Esophagus squamous epithelium (tissue), 5 donors: Measurements from ENCODE around the gene NSD2. TPM values are rescaled to one million over a fixed set of nuclear protein-coding genes. Genes with fewer than 3 reads are reported as not detected.

Experiments
- DNase-seq: peaks from one replicate; lab custom pipeline; 2025; lab: John Stamatoyannopoulos, UW
- H3K27ac ChIP-seq, 4 donors: fragments of 200-600 bp; sonication (generic); one replicate each; pipeline ENCODE4 v1.5.1; 2016 to 2019; ENCODE audit warnings: mild to moderate bottlenecking in 1 of 4
- H3K27me3 ChIP-seq, 4 donors: fragments of 200-600 bp; sonication (generic); 1 replicate in 3 of 4; 2 replicates in 1 of 4; pipeline versions ENCODE4 v1.5.1 to v1.6.0; 2017 to 2021; ENCODE audit warnings: antibody characterized with exemption in 1 of 4
- H3K36me3 ChIP-seq, 3 donors: fragments of 200-600 bp; sonication (generic); one replicate each; pipeline ENCODE4 v1.5.1; 2016 to 2019
- H3K4me1 ChIP-seq, 3 donors: fragments of 200-600 bp; sonication (generic); one replicate each; pipeline ENCODE4 v1.5.1; 2017 to 2019
- H3K4me3 ChIP-seq, 4 donors: fragments of 200-600 bp; sonication (generic); 1 replicate in 3 of 4; 2 replicates in 1 of 4; pipeline ENCODE4 v1.5.1; 2016 to 2019; ENCODE audit warnings: mild to moderate bottlenecking in 2 of 4, moderate library complexity in 1 of 4
- H3K9me3 ChIP-seq, 3 donors: fragments of 200-600 bp; sonication (generic); one replicate each; pipeline ENCODE4 v1.5.1; 2016 to 2019
- CTCF ChIP-seq, 6 experiments: fragments of 450-650 bp in 4 of 6; fragments of 200-600 bp in 2 of 6; sonication (generic) in 2 of 6; IDR thresholded peaks; one replicate each; pipeline ENCODE4 v1.5.1; 2016 to 2019; ENCODE audit warnings: antibody characterized with exemption in 6 of 6, mild to moderate bottlenecking in 4 of 6, moderate library complexity in 4 of 6
- POLR2A ChIP-seq, 4 donors: fragments of 450-650 bp; IDR thresholded peaks; one replicate each; pipeline ENCODE4 v1.6.1; 2017; ENCODE audit warnings: antibody characterized with exemption in 4 of 4, mild to moderate bottlenecking in 4 of 4, moderate library complexity in 3 of 4
- WGBS, 2 donors: methylation state at CpG; one replicate each; pipeline ENCODE4 v1.1.5; 2018; 5-methylcytosine and 5-hydroxymethylcytosine counted together
- intact Hi-C: fragments of 100-400 bp; cut with DNase I; formaldehyde crosslinking; loops from one replicate; pipeline ENCODE4 v1.15.0; 2022
- total RNA-seq, 4 donors: library from RNA; depleted of rRNA; stranded (reverse); fragments of >200 nt; gene quantifications; one replicate each; pipeline ENCODE4 v1.1.0, GENCODE V29; 2016
- donor health status: DM: yes; HTN: yes; CAD: no.

Gene NSD2
- total RNA-seq, 4 donors from 2014 or later, result 31.9 to 36.4 (median 34.5) TPM

GRCh38 chr4:1854752-1855151 lies 16.4 kb upstream of the NSD2 start:
- Histone ChIP-seq H3K9me3 (no peaks in the 10 kb centered on the region), H3K27ac (peak overlapping the region; percentile 84 to 94 (median 93)), H3K36me3 (no peaks in the 10 kb centered on the region), H3K4me3 (peak overlapping the region; percentile 74 to 100 (median 95)), H3K27me3 (no peaks in the 10 kb centered on the region), H3K4me1 (peaks cover 24 to 77% (median 41%) of the 10 kb centered on the region in 3 donors)
- intact Hi-C loops, result no loop called here
- TF ChIP-seq CTCF (IDR thresholded peaks at IDR 0.05) (no peak), POLR2A (IDR thresholded peaks at IDR 0.05) (no peak)
- no peak for DNase-seq
- WGBS, 2 donors, result 15 to 35% methylated on average over 1 of the region's 1 CpG

- peak overlapping the region; percentile 74 to 100 (median 95) for H3K4me3 ChIP-seq
- H3K27me3 ChIP-seq, result no peaks in the 10 kb centered on the region
- intact Hi-C loops, result no loop called here
- TF ChIP-seq CTCF (IDR thresholded peaks at IDR 0.05) (no peak), POLR2A (IDR thresholded peaks at IDR 0.05) (no peak)
- peaks cover 24 to 71% (median 41%) of the 10 kb centered on the region in 3 donors for H3K4me1 ChIP-seq
- WGBS, 2 donors, result 1 to 2% methylated on average over 8 to 14 of the region's 92 CpGs
- H3K27ac ChIP-seq, result peak overlapping the region; percentile 84 to 94 (median 93)
- DNase-seq, result no peak
- H3K36me3 ChIP-seq, result no peaks in the 10 kb centered on the region
- H3K9me3 ChIP-seq, result no peaks in the 10 kb centered on the region
Measured at GRCh38 chr4:1855333-1856070, 15.7 kb upstream of the NSD2 start.

GRCh38 chr4:1856071-1856942 lies 14.9 kb upstream of the NSD2 start, which contains the start of gene LETM1:
LETM1 (minus strand) TSS chr4:1856156; CDS start chr4:1855950, 206 bp downstream.
- Histone ChIP-seq H3K9me3 (no peaks in the 10 kb centered on the region), H3K36me3 (no peaks in the 10 kb centered on the region), H3K4me3 (peak within 1 kb of the TSS; percentile 74 to 100 (median 95)), H3K27me3 (no peaks in the 10 kb centered on the region), H3K27ac (peak within 1 kb of the TSS; percentile 84 to 94 (median 93)), H3K4me1 (peaks cover 19 to 64% (median 41%) of the 10 kb centered on the region in 3 donors)
- TF ChIP-seq CTCF (IDR thresholded peaks at IDR 0.05) (peak in 3 of 6 experiments; percentile 11 to 44 (median 12)), POLR2A (IDR thresholded peaks at IDR 0.05) (peak in 3 of 4 donors; percentile 50 to 71 (median 66))
- intact Hi-C loops, result no loop called here
- no CpG with 5 or more reads among the region's 107 CpGs for WGBS, 2 donors
- peak; percentile 76 for DNase-seq

- peak overlapping the region; percentile 74 to 100 (median 95) for H3K4me3 ChIP-seq
- peak overlapping the region; percentile 84 to 94 (median 93) for H3K27ac ChIP-seq
- H3K4me1 ChIP-seq, result peaks cover 11 to 58% (median 36%) of the 10 kb centered on the region in 3 donors
- intact Hi-C loops, result no loop called here
- H3K9me3 ChIP-seq, result no peaks in the 10 kb centered on the region
- H3K27me3 ChIP-seq, result peaks cover 0 to 6% (median 0%) of the 10 kb centered on the region in 4 donors
- H3K36me3 ChIP-seq, result no peaks in the 10 kb centered on the region
- no peak for TF ChIP-seq POLR2A (IDR thresholded peaks at IDR 0.05)
- no peak for TF ChIP-seq CTCF (IDR thresholded peaks at IDR 0.05)
- no peak for DNase-seq
- WGBS, 2 donors, result 20 to 80% methylated on average over 1 to 3 of the region's 32 CpGs
Measured at GRCh38 chr4:1856943-1857699, 14.1 kb upstream of the NSD2 start.
